ENCODE results near the gene MEGF9.

GRCh38 chr9:120608421-120608820, 105.8 kb downstream of the MEGF9 start:
- no peak for TF ChIP-seq CTCF (IDR thresholded peaks at IDR 0.05; ENCODE audit: extremely low read depth in 1 of 2, insufficient read depth in 1 of 2, low read depth in 1 of 2, low read length in 2 of 2)
- no peak for TF ChIP-seq POLR2A (IDR thresholded peaks at IDR 0.05; ENCODE audit: low read depth, low read length)
- no peak for TF ChIP-seq EZH2 (IDR thresholded peaks at IDR 0.05; ENCODE audit: borderline replicate concordance, low read depth, low read length, severe bottlenecking)
- TF ChIP-seq POLR2AphosphoS5 (IDR thresholded peaks at IDR 0.05; ENCODE audit: insufficient read depth, low read depth, low read length): no peak
- no peak for TF ChIP-seq MYC (IDR thresholded peaks at IDR 0.05; ENCODE audit: low read depth, low read length)
- TF ChIP-seq JUN (IDR thresholded peaks at IDR 0.05; ENCODE audit: borderline replicate concordance, insufficient read depth, insufficient read length, low read depth): no peak
- TF ChIP-seq FOS (IDR thresholded peaks at IDR 0.05; ENCODE audit: borderline replicate concordance, insufficient read depth, low read length): no peak
- no peak for TF ChIP-seq MAX (IDR thresholded peaks at IDR 0.05; ENCODE audit: insufficient read depth, insufficient read length)
